ENCODE data around the gene ABHD4. TPM values are rescaled to one million over a fixed set of nuclear protein-coding genes. Genes with fewer than 3 reads are reported as not detected.
"Not testable (repeated sequence)": the region's sequence is repeated elsewhere in the genome, so short reads cannot be mapped to it uniquely, and the experiment has no call there.

Gene ABHD4
- total and polyA plus RNA-seq, 8 donors: 32.4 to 51.0 (median 37.3) TPM

GRCh38 chr14:22551605-22551997, 46.5 kb upstream of the ABHD4 start:
- peaks cover 7 to 28% of the 10 kb centered on the region in 2 donors for H3K4me1 ChIP-seq
- no peak for TF ChIP-seq CTCF (IDR thresholded peaks at IDR 0.05)
- H3K4me3 ChIP-seq: no peak overlapping the region
- ATAC-seq: no peak
- H3K27me3 ChIP-seq: no peaks in the 10 kb centered on the region
- DNase-seq: no peak
- H3K27ac ChIP-seq: no peak overlapping the region
- H3K9me3 ChIP-seq: no peaks in the 10 kb centered on the region
- H3K36me3 ChIP-seq: no peaks in the 10 kb centered on the region
- intact Hi-C loops (cut with DNase I): no loop called here

GRCh38 chr14:22552001-22552826, 45.9 kb upstream of the ABHD4 start:
- intact Hi-C loops (cut with DNase I): no loop called here
- Histone ChIP-seq H3K36me3 (no peaks in the 10 kb centered on the region), H3K27ac (no peak overlapping the region), H3K27me3 (no peaks in the 10 kb centered on the region), H3K4me1 (peaks cover 5 to 34% of the 10 kb centered on the region in 2 donors), H3K4me3 (no peak overlapping the region), H3K9me3 (no peaks in the 10 kb centered on the region)
- no peak for TF ChIP-seq CTCF (IDR thresholded peaks at IDR 0.05)
- ATAC-seq (no peak), DNase-seq (no peak)

- ATAC-seq (no peak), DNase-seq (no peak)
- Histone ChIP-seq H3K27ac (no peak overlapping the region), H3K4me3 (no peak overlapping the region), H3K4me1 (peaks cover 5 to 34% of the 10 kb centered on the region in 2 donors), H3K27me3 (no peaks in the 10 kb centered on the region), H3K36me3 (no peaks in the 10 kb centered on the region), H3K9me3 (no peaks in the 10 kb centered on the region)
- no peak for TF ChIP-seq CTCF (IDR thresholded peaks at IDR 0.05)
- intact Hi-C loops (cut with DNase I): no loop called here
Measured at GRCh38 chr14:22552827-22553076, 45.3 kb upstream of the ABHD4 start.

GRCh38 chr14:22553445-22553844, 44.7 kb upstream of the ABHD4 start:
- TF ChIP-seq CTCF (IDR thresholded peaks at IDR 0.05): no peak
- intact Hi-C loops (cut with DNase I): no loop called here
- Histone ChIP-seq H3K36me3 (no peaks in the 10 kb centered on the region), H3K27ac (no peak overlapping the region), H3K4me1 (peaks cover 5 to 39% of the 10 kb centered on the region in 2 donors), H3K4me3 (no peak overlapping the region), H3K27me3 (no peaks in the 10 kb centered on the region), H3K9me3 (no peaks in the 10 kb centered on the region)
- ATAC-seq (no peak), DNase-seq (no peak)

GRCh38 chr14:22553861-22554497, 44.1 kb upstream of the ABHD4 start:
- H3K27me3 ChIP-seq; H3K27ac ChIP-seq; DNase-seq; H3K9me3 ChIP-seq; ATAC-seq; H3K36me3 ChIP-seq; intact Hi-C loops (cut with DNase I); H3K4me3 ChIP-seq: not testable (repeated sequence)
- peaks cover 5 to 42% of the 10 kb centered on the region in 2 donors for H3K4me1 ChIP-seq

All from left lung (tissue), 10 donors.